HepG2 (cell line): ENCODE measurements around the gene B4GALT5. TPM values are rescaled to one million over a fixed set of nuclear protein-coding genes. Genes with fewer than 3 reads are reported as not detected.

Source experiments
- CSRNP2 ChIP-seq: sonication (generic); formaldehyde crosslinking; conservative IDR thresholded peaks from 2 replicates; pipeline ENCODE4 v1.8.0; 2022; ENCODE audit warnings: low read depth, missing genetic modification reagents
- DRAP1 ChIP-seq: IDR thresholded peaks from 2 replicates; pipeline ENCODE4 v1.6.1; 2016; ENCODE audit warnings: missing genetic modification reagents, missing compliant biosample characterization
- FIP1L1 ChIP-seq: fragments of 200-400 bp; formaldehyde crosslinking; IDR thresholded peaks from 2 replicates; pipeline ENCODE4 v1.6.1; 2018; ENCODE audit warnings: low read depth, mild to moderate bottlenecking, low read length, moderate library complexity, borderline replicate concordance; ENCODE audit not compliant: insufficient read depth
- FOXA3 ChIP-seq: IDR thresholded peaks from 2 replicates; pipeline ENCODE4 v1.6.1; 2016; ENCODE audit warnings: missing genetic modification reagents, missing compliant biosample characterization
- GZF1 ChIP-seq: sonication (generic); formaldehyde crosslinking; IDR thresholded peaks from 2 replicates; pipeline ENCODE4 v1.5.1; 2020; ENCODE audit warnings: mild to moderate bottlenecking, missing genetic modification reagents
- HNF4G ChIP-seq, 2 experiments: sonication (generic) in 1 of 2; formaldehyde crosslinking in 1 of 2; IDR thresholded peaks; 2 replicates each; pipeline versions ENCODE4 v1.4.0 to v1.6.1; 2011 to 2020; ENCODE audit warnings: borderline replicate concordance in 2 of 2, low read depth in 2 of 2, mild to moderate bottlenecking in 2 of 2, low read length in 1 of 2, missing genetic modification reagents in 1 of 2, moderate library complexity in 1 of 2
- HOMEZ ChIP-seq: IDR thresholded peaks from 2 replicates; pipeline ENCODE4 v1.6.1; 2016; ENCODE audit warnings: low read depth
- JUN ChIP-seq: sonication (generic); formaldehyde crosslinking; IDR thresholded peaks from 2 replicates; pipeline ENCODE4 v1.4.0; 2020; ENCODE audit warnings: mild to moderate bottlenecking, missing genetic modification reagents
- KDM5A ChIP-seq: fragments of 200-600 bp; sonication (generic); IDR thresholded peaks from 2 replicates; pipeline ENCODE4 v1.7.0; 2018; ENCODE audit warnings: antibody characterized with exemption, mild to moderate bottlenecking, low read length, borderline replicate concordance
- NFE2L2 ChIP-seq: fragments of 150-350 bp; IDR thresholded peaks from 2 replicates; pipeline ENCODE4 v1.6.1; 2014; ENCODE audit warnings: low read length
- NFRKB ChIP-seq: fragments of 450-650 bp; IDR thresholded peaks from 2 replicates; pipeline ENCODE4 v1.6.1; 2017
- PHF21A ChIP-seq: sonication (generic); formaldehyde crosslinking; IDR thresholded peaks from 2 replicates; pipeline ENCODE4 v1.5.0; 2020; ENCODE audit warnings: mild to moderate bottlenecking, missing genetic modification reagents
- PLSCR1 ChIP-seq: sonication (generic); formaldehyde crosslinking; IDR thresholded peaks from 2 replicates; pipeline ENCODE4 v1.5.0; 2020; ENCODE audit warnings: missing genetic modification reagents, mild to moderate bottlenecking, borderline replicate concordance
- RFX5 ChIP-seq: IDR thresholded peaks from 2 replicates; pipeline ENCODE4 v1.6.1; 2011; ENCODE audit warnings: low read depth, low read length, improper control_type of control experiment
- SAP130 ChIP-seq: IDR thresholded peaks from 2 replicates; pipeline ENCODE4 v1.6.1; 2016; ENCODE audit warnings: low read depth
- SRSF9 ChIP-seq: fragments of 200-400 bp; formaldehyde crosslinking; IDR thresholded peaks from 2 replicates; pipeline ENCODE4 v1.6.1; 2018; ENCODE audit warnings: borderline replicate concordance, mild to moderate bottlenecking, low read depth, low read length; ENCODE audit not compliant: insufficient read depth, poor library complexity, severe bottlenecking
- ZNF10 ChIP-seq: sonication (generic); formaldehyde crosslinking; IDR thresholded peaks from 2 replicates; pipeline ENCODE4 v1.4.0; 2020; ENCODE audit warnings: mild to moderate bottlenecking, low read depth, missing genetic modification reagents, borderline replicate concordance
- ZNF138 ChIP-seq: sonication (generic); formaldehyde crosslinking; IDR thresholded peaks from 2 replicates; pipeline ENCODE4 v1.5.0; 2020; ENCODE audit warnings: mild to moderate bottlenecking, low read depth, missing genetic modification reagents
- ZNF18 ChIP-seq: sonication (generic); formaldehyde crosslinking; IDR thresholded peaks from 2 replicates; pipeline ENCODE4 v1.8.0; 2022; ENCODE audit warnings: mild to moderate bottlenecking, missing genetic modification reagents; ENCODE audit not compliant: insufficient replicate concordance
- ZNF430 ChIP-seq: sonication (generic); formaldehyde crosslinking; IDR thresholded peaks from 2 replicates; pipeline ENCODE4 v1.9.0; 2021; ENCODE audit warnings: mild to moderate bottlenecking, missing genetic modification reagents
- ZNF569 ChIP-seq: sonication (generic); formaldehyde crosslinking; IDR thresholded peaks from 2 replicates; pipeline ENCODE4 v1.5.0; 2020; ENCODE audit warnings: mild to moderate bottlenecking, missing genetic modification reagents, moderate library complexity, borderline replicate concordance
- ZNF580 ChIP-seq: IDR thresholded peaks from 2 replicates; pipeline ENCODE4 v1.6.1; 2016; ENCODE audit warnings: low read depth, borderline replicate concordance
- ZNF660 ChIP-seq: sonication (generic); formaldehyde crosslinking; IDR thresholded peaks from 2 replicates; pipeline ENCODE4 v1.5.1; 2020; ENCODE audit warnings: mild to moderate bottlenecking, low read depth, missing genetic modification reagents, borderline replicate concordance
- polyA plus RNA-seq, 8 experiments: library from polyadenylated mRNA; depleted of rRNA in 3 of 8; stranded (reverse) in 7 of 8; unstranded in 1 of 8; fragments of >200 nt; fragmentation: Illumina TruSeq in 4 of 8; extraction: Trizol in 4 of 8; gene quantifications; 2 replicates each; pipeline versions ENCODE4 v1.2.1 to v1.2.3, GENCODE V29; 2011 to 2016; ENCODE audit warnings: low read depth in 4 of 8, missing spikeins in 1 of 8, mixed read lengths in 1 of 8; ENCODE audit not compliant: insufficient read depth in 1 of 8
- total RNA-seq, 5 experiments: library from RNA; depleted of rRNA; stranded (reverse); fragments of >200 nt; fragmentation: Illumina TruSeq; extraction: Trizol; gene quantifications; 2 replicates each; pipeline ENCODE4 v1.2.3, GENCODE V29; 2016; ENCODE audit warnings: low read depth in 1 of 5

The B4GALT5 gene
- total and polyA plus RNA-seq, 2 of the 13 experiments (the other 11 are each of a cell fraction or from before 2014, with no cell fraction given) = 27.3 to 30.9 TPM

GRCh38 chr20:49676581-49677291 is 36.9 kb downstream of the B4GALT5 start (continued):
- TF ChIP-seq CSRNP2 (no peak), ZNF660 (CRISPR knock-in tag) (no peak), SAP130 (CRISPR knock-in tag) (peak; percentile 37), HOMEZ (CRISPR knock-in tag) (no peak), JUN (CRISPR knock-in tag) (no peak), GZF1 (no peak), HNF4G (IDR thresholded peaks at IDR 0.05; ENCODE audit: borderline replicate concordance, low read depth, low read length) (no peak), HNF4G (CRISPR knock-in tag; IDR thresholded peaks at IDR 0.05; ENCODE audit: borderline replicate concordance, low read depth) (no peak), FIP1L1 (no peak), KDM5A (no peak), PHF21A (no peak), DRAP1 (CRISPR knock-in tag) (no peak), NFRKB (no peak), SRSF9 (no peak), RFX5 (peak; percentile 71; the same call in 1 of the 2 replicates), FOXA3 (peak; percentile 38; the same call in 1 of the 2 replicates), ZNF580 (CRISPR knock-in tag) (no peak), ZNF10 (no peak), NFE2L2 (peak; percentile 98), ZNF430 (CRISPR knock-in tag) (no peak), PLSCR1 (CRISPR knock-in tag) (no peak), ZNF18 (CRISPR knock-in tag) (no peak), ZNF138 (no peak), ZNF569 (no peak)
